Liver (tissue), 9 donors: ENCODE results near the gene MRRF. TPM values are rescaled to one million over a fixed set of nuclear protein-coding genes. Genes with fewer than 3 reads are reported as not detected.

Experiments used
- DNase-seq: peaks from one replicate; pipeline ENCODE4 v3.0.0-alpha.2; 2017; ENCODE audit warnings: low spot score
- H3K27ac ChIP-seq, 2 donors: one replicate each; pipeline ENCODE4 v1.7.0; 2013; ENCODE audit warnings: inconsistent platforms in 2 of 2, low read length in 2 of 2, control low read depth in 1 of 2, low read depth in 1 of 2, mild to moderate bottlenecking in 1 of 2
- H3K27me3 ChIP-seq, 4 donors: one replicate each; pipeline versions ENCODE4 v1.6.1 to v1.7.0; 2013; ENCODE audit warnings: low read length in 3 of 4, inconsistent platforms in 1 of 4, mild to moderate bottlenecking in 1 of 4, moderate library complexity in 1 of 4; ENCODE audit not compliant: control insufficient read depth in 4 of 4, insufficient read depth in 4 of 4
- H3K36me3 ChIP-seq, 4 donors: one replicate each; pipeline versions ENCODE4 v1.6.1 to v1.7.0; 2013; ENCODE audit warnings: low read length in 3 of 4, mild to moderate bottlenecking in 3 of 4, low read depth in 1 of 4, moderate library complexity in 1 of 4; ENCODE audit not compliant: control insufficient read depth in 4 of 4, insufficient read depth in 3 of 4
- H3K4me1 ChIP-seq, 4 donors: one replicate each; pipeline versions ENCODE4 v1.6.1 to v1.7.0; 2013; ENCODE audit warnings: low read length in 3 of 4, mild to moderate bottlenecking in 3 of 4, moderate library complexity in 1 of 4; ENCODE audit not compliant: control insufficient read depth in 4 of 4, insufficient read depth in 4 of 4
- H3K4me3 ChIP-seq, 3 donors: one replicate each; pipeline versions ENCODE4 v1.6.1 to v1.7.0; 2013; ENCODE audit warnings: low read length in 3 of 3, control low read depth in 1 of 3, low read depth in 1 of 3, mild to moderate bottlenecking in 1 of 3
- H3K9ac ChIP-seq, 2 donors: one replicate each; pipeline ENCODE4 v1.7.0; 2013; ENCODE audit warnings: low read length in 2 of 2, mild to moderate bottlenecking in 2 of 2, moderate library complexity in 2 of 2, control low read depth in 1 of 2, low read depth in 1 of 2
- H3K9me3 ChIP-seq, 4 donors: one replicate each; pipeline versions ENCODE4 v1.6.1 to v1.7.0; 2013; ENCODE audit warnings: low read length in 3 of 4; ENCODE audit not compliant: control insufficient read depth in 4 of 4
- EGR1 ChIP-seq, 2 donors: IDR thresholded peaks; 2 replicates each; pipeline ENCODE4 v1.6.1; 2016 to 2018; ENCODE audit warnings: antibody characterized with exemption in 2 of 2, low read depth in 2 of 2
- GABPA ChIP-seq, 2 donors: IDR thresholded peaks in 1 of 2; conservative IDR thresholded peaks in 1 of 2; 2 replicates each; pipeline ENCODE4 v1.6.1; 2016; ENCODE audit warnings: antibody characterized with exemption in 2 of 2, mild to moderate bottlenecking in 1 of 2, moderate library complexity in 1 of 2
- HNF4A ChIP-seq, 2 donors: conservative IDR thresholded peaks; 2 replicates each; pipeline ENCODE4 v1.6.1; 2016; ENCODE audit warnings: antibody characterized with exemption in 2 of 2, mild to moderate bottlenecking in 2 of 2
- HNF4G ChIP-seq: IDR thresholded peaks from 2 replicates; pipeline ENCODE4 v1.6.1; 2016; ENCODE audit warnings: antibody characterized with exemption
- JUND ChIP-seq, 2 donors: IDR thresholded peaks; 2 replicates each; pipeline ENCODE4 v1.6.1; 2016; ENCODE audit warnings: antibody characterized with exemption in 2 of 2
- NR2F2 ChIP-seq: IDR thresholded peaks from 2 replicates; pipeline ENCODE4 v1.6.1; 2016; ENCODE audit warnings: antibody characterized with exemption
- RXRA ChIP-seq, 2 donors: IDR thresholded peaks; 2 replicates each; pipeline ENCODE4 v1.6.1; 2017 to 2018; ENCODE audit warnings: antibody characterized with exemption in 2 of 2, mild to moderate bottlenecking in 1 of 2
- TAF1 ChIP-seq: conservative IDR thresholded peaks from 2 replicates; pipeline ENCODE4 v1.6.1; 2016; ENCODE audit warnings: antibody characterized with exemption, mild to moderate bottlenecking
- ZBTB33 ChIP-seq: IDR thresholded peaks from 2 replicates; pipeline ENCODE4 v1.6.1; 2016; ENCODE audit warnings: antibody characterized with exemption
- WGBS: extraction: QIAGEN DNeasy Blood & Tissue Kit; methylation state at CpG from one replicate; pipeline ENCODE4 v1.1.7; 2013; 5-methylcytosine and 5-hydroxymethylcytosine counted together
- polyA plus RNA-seq, 2 donors: library from polyadenylated mRNA; stranded (reverse) in 1 of 2; unstranded in 1 of 2; fragments of 200-250 nt in 1 of 2; fragments of >200 nt in 1 of 2; fragmentation: Nextera tagmentation in 1 of 2; extraction: Ambion mirVana in 1 of 2; gene quantifications; one replicate each; pipeline versions ENCODE4 v1.2.1 to v1.2.3, GENCODE V29; 2013 to 2015
- total RNA-seq, 2 donors: library from RNA; depleted of rRNA; stranded (reverse); fragments of >200 nt; gene quantifications; one replicate each; pipeline ENCODE4 v1.2.3, GENCODE V29; 2014
- TF ChIP-seq, protein P1 (sequence below): fragments of 150-350 bp; IDR thresholded peaks from 2 replicates; pipeline ENCODE4 v1.5.1; 2017; ENCODE audit warnings: improper control_type of control experiment, low read depth, low read length; ENCODE audit not compliant: missing input control
- TF ChIP-seq, protein P2 (sequence below): IDR thresholded peaks from 2 replicates; pipeline ENCODE4 v1.6.1; 2016; ENCODE audit warnings: antibody characterized with exemption
- donor health status: healthy.
- donor health status: healthy.
- donor health status: healthy.
- donor health status: healthy.
- donor health status: healthy.

The MRRF gene
- total and polyA plus RNA-seq, 4 donors = 15.4 to 30.9 (median 22.3) TPM

DNA sequence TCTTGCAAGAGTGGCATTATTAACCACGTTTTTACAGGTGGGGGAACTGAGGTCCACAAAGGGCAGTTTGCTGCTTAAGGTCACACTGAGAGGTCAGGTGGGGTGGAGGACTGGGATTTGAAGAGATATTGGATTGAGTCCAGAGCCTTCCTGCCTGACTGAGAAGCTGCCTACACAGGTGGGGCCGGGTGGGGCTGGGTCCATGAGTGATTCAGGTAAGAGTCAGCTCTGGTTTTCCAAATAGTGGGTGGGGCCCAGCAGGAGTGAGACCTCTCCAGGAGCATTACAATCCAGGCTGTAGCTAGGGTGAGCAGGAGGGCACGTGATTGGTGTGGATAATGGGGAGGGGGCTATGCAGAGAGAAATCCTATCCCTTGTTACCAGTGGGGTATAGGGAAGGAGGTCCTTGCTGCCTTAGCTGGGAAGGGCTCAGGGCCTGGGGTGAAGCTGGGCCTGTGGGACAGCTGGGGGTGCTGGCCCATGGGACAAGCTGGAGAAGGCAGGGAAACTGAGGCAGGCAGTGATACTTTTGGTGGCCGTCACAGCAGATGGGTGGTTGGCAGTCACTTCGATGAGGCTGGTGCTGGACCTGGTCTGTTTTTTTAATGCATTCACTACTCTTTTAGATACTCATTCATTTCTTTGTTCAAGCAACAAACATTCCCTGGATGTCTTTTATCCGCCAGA, 103.2 kb downstream of the MRRF start:
- no peak for DNase-seq
- Histone ChIP-seq H3K4me3 (no peak overlapping the region), H3K9me3 (peaks cover 0 to 4% (median 0%) of the 10 kb centered on the region in 4 donors), H3K27ac (no peak overlapping the region), H3K27me3 (no peaks in the 10 kb centered on the region), H3K36me3 (no peaks in the 10 kb centered on the region), H3K4me1 (peaks cover 0 to 4% (median 1%) of the 10 kb centered on the region in 4 donors), H3K9ac (no peak overlapping the region)
- no peak for TF ChIP-seq JUND (IDR thresholded peaks at IDR 0.05)
- TF ChIP-seq GABPA (IDR thresholded peaks at IDR 0.05 in 1 of 2, conservative IDR thresholded peaks at IDR 0.05 in 1 of 2) = no peak
- TF ChIP-seq TAF1 = no peak
- TF ChIP-seq, protein P1, sequence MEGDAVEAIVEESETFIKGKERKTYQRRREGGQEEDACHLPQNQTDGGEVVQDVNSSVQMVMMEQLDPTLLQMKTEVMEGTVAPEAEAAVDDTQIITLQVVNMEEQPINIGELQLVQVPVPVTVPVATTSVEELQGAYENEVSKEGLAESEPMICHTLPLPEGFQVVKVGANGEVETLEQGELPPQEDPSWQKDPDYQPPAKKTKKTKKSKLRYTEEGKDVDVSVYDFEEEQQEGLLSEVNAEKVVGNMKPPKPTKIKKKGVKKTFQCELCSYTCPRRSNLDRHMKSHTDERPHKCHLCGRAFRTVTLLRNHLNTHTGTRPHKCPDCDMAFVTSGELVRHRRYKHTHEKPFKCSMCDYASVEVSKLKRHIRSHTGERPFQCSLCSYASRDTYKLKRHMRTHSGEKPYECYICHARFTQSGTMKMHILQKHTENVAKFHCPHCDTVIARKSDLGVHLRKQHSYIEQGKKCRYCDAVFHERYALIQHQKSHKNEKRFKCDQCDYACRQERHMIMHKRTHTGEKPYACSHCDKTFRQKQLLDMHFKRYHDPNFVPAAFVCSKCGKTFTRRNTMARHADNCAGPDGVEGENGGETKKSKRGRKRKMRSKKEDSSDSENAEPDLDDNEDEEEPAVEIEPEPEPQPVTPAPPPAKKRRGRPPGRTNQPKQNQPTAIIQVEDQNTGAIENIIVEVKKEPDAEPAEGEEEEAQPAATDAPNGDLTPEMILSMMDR = no peak
- no peak for TF ChIP-seq RXRA (IDR thresholded peaks at IDR 0.05)
- TF ChIP-seq ZBTB33 = no peak
- TF ChIP-seq EGR1 (IDR thresholded peaks at IDR 0.05; ENCODE audit: low read depth in 2 of 2) = no peak
- 89% methylated on average over 6 of the region's 6 CpGs for WGBS

DNA sequence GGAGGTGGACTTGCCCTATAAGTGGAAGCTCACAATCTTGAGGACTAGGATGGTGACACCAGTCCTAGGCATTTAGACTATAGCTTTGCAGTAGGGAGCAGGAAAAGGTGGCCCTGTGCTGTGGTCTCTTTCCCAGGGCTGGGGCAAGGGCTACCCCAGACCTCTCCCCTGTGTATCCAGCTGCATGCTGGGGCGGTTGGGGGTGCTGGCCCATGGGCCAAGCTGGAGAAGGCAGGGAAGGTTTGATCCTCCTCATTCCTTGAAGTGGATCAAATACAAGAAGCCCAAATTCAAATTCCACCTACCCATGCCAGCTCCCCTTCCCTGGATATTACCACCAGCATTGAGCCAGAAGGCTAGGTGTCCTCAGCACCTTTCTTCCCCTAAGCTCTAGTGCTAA, 104.0 kb downstream of the MRRF start:
- WGBS = 100% methylated on average over 1 of the region's 1 CpG
- Histone ChIP-seq H3K36me3 (no peaks in the 10 kb centered on the region), H3K4me3 (no peak overlapping the region), H3K27me3 (no peaks in the 10 kb centered on the region), H3K9me3 (peaks cover 0 to 4% (median 0%) of the 10 kb centered on the region in 4 donors), H3K4me1 (peaks cover 0 to 4% (median 1%) of the 10 kb centered on the region in 4 donors), H3K27ac (no peak overlapping the region), H3K9ac (no peak overlapping the region)
- TF ChIP-seq, protein P1 = no peak
- TF ChIP-seq TAF1 = no peak
- no peak for TF ChIP-seq HNF4A (conservative IDR thresholded peaks at IDR 0.05)
- TF ChIP-seq, protein P2, sequence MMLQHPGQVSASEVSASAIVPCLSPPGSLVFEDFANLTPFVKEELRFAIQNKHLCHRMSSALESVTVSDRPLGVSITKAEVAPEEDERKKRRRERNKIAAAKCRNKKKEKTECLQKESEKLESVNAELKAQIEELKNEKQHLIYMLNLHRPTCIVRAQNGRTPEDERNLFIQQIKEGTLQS = no peak
- TF ChIP-seq HNF4G = no peak
- no peak for TF ChIP-seq EGR1 (IDR thresholded peaks at IDR 0.05; ENCODE audit: low read depth in 2 of 2)
- no peak for TF ChIP-seq NR2F2
- no peak for TF ChIP-seq RXRA (IDR thresholded peaks at IDR 0.05)
- DNase-seq = no peak
